UCSD-AML1 (cell line): Measurements from ENCODE around the gene SUSD1.
"Not testable (repeated sequence)": the region's sequence is repeated elsewhere in the genome, so short reads cannot be mapped to it uniquely, and the experiment has no call there.

Experiments used
- DNase-seq: peaks from one replicate; lab custom pipeline; 2025; ENCODE audit not compliant: unreplicated experiment; lab: John Stamatoyannopoulos, UW

The SUSD1 gene

GRCh38 chr9:112104401-112104800, 70.7 kb downstream of the SUSD1 start:
- no peak for DNase-seq

GRCh38 chr9:112103405-112103804, 71.7 kb downstream of the SUSD1 start:
- no peak for DNase-seq

GRCh38 chr9:112097712-112098688, 77.1 kb downstream of the SUSD1 start:
- DNase-seq, result peak; percentile 57

GRCh38 chr9:112094948-112095681, 80.0 kb downstream of the SUSD1 start:
- DNase-seq, result peak; percentile 22

- DNase-seq, result no peak
These were observed 80.9 kb downstream of the SUSD1 start for GRCh38 chr9:112094241-112094640.

- DNase-seq, result no peak
These were observed 81.3 kb downstream of the SUSD1 start for GRCh38 chr9:112093870-112094216.

GRCh38 chr9:112093147-112093869, 81.8 kb downstream of the SUSD1 start:
- DNase-seq, result no peak

GRCh38 chr9:112091810-112092209, 83.3 kb downstream of the SUSD1 start:
- peak; percentile 13 for DNase-seq

- no peak for DNase-seq
These were observed 87.6 kb downstream of the SUSD1 start for GRCh38 chr9:112087506-112087905.

- DNase-seq, result no peak
These were observed 88.5 kb downstream of the SUSD1 start for GRCh38 chr9:112086627-112087026.

GRCh38 chr9:112084907-112085306, 90.2 kb downstream of the SUSD1 start:
- no peak for DNase-seq

GRCh38 chr9:112084334-112084733, 90.8 kb downstream of the SUSD1 start:
- no peak for DNase-seq

GRCh38 chr9:112081918-112082729, 93.0 kb downstream of the SUSD1 start:
- no peak for DNase-seq

- DNase-seq, result no peak
These were observed 94.1 kb downstream of the SUSD1 start for GRCh38 chr9:112080831-112081542.

GRCh38 chr9:112078432-112078831, 96.7 kb downstream of the SUSD1 start:
- DNase-seq, result no peak

GRCh38 chr9:112076814-112077213, 98.3 kb downstream of the SUSD1 start:
- no peak for DNase-seq

GRCh38 chr9:112075009-112075378, 100.1 kb downstream of the SUSD1 start:
- DNase-seq, result no peak

GRCh38 chr9:112074250-112075008, 100.7 kb downstream of the SUSD1 start:
- no peak for DNase-seq

GRCh38 chr9:112073639-112074173, 101.4 kb downstream of the SUSD1 start:
- not testable (repeated sequence) for DNase-seq
